Body of pancreas (tissue), 4 donors: ENCODE data around the gene KCNJ4.

Source experiments
- CTCF ChIP-seq, 7 experiments: fragments of 450-650 bp in 4 of 7; fragments of 200-600 bp in 3 of 7; sonication (generic) in 3 of 7; IDR thresholded peaks; one replicate each; pipeline ENCODE4 v1.5.1; 2016 to 2019; ENCODE audit warnings: antibody characterized with exemption in 7 of 7
- POLR2A ChIP-seq, 3 donors: fragments of 450-650 bp; IDR thresholded peaks; one replicate each; pipeline ENCODE4 v1.6.1; 2016; ENCODE audit warnings: antibody characterized with exemption in 3 of 3, mild to moderate bottlenecking in 2 of 3

- TF ChIP-seq POLR2A (IDR thresholded peaks at IDR 0.05) (no peak), CTCF (IDR thresholded peaks at IDR 0.05) (no peak)
Observed at GRCh38 chr22:38406617-38407016, 48.4 kb downstream of the KCNJ4 start.
